Measurements from ENCODE around the gene NCAM1. TPM values are rescaled to one million over a fixed set of nuclear protein-coding genes. Genes with fewer than 3 reads are reported as not detected.

Gene NCAM1
- total RNA-seq, 1 experiment from 2014 or later: not detected

GRCh38 chr11:113240389-113240788, 279.2 kb downstream of the NCAM1 start:
- Histone ChIP-seq H4K20me1 (ENCODE audit: low read length) (no peaks in the 10 kb centered on the region), H3K27me3 (ENCODE audit: low read length) (peaks cover 89% of the 10 kb centered on the region), H3K9ac (ENCODE audit: low read length) (no peak overlapping the region), H3F3A (ENCODE audit: low read length, unreplicated experiment) (no peaks in the 10 kb centered on the region), H3K27ac (ENCODE audit: low read length) (no peak overlapping the region), H3K4me2 (ENCODE audit: low read length) (no peak overlapping the region), H3K36me3 (ENCODE audit: low read depth, low read length) (no peaks in the 10 kb centered on the region), H3K9me3 (ENCODE audit: low read length) (no peaks in the 10 kb centered on the region), H3K4me3 (ENCODE audit: low read length) (no peak overlapping the region), H2AFZ (ENCODE audit: low read length) (no peak overlapping the region), H3K79me2 (ENCODE audit: low read length) (no peaks in the 10 kb centered on the region), H3K9me2 (replicated peaks; ENCODE audit: low read length) (no peaks in the 10 kb centered on the region), H3K4me1 (ENCODE audit: insufficient read depth, low read length) (no peaks in the 10 kb centered on the region)
- no TSS peak for BruUV-seq (replicated peaks)
- ChIA-PET POLR2A (ENCODE audit: unreplicated experiment) (no interaction called here), CTCF (no interaction called here)
- ATAC-seq: no peak
- intact Hi-C loops (cut with micrococcal nuclease): no loop called here
- no peak for TF ChIP-seq CTCF (conservative IDR thresholded peaks at IDR 0.05; ENCODE audit: low read depth, low read length)
- no peak for TF ChIP-seq EZH2 (IDR thresholded peaks at IDR 0.05; ENCODE audit: low read length, unreplicated experiment)
- TF ChIP-seq EZH2phosphoT487 (IDR thresholded peaks at IDR 0.05; ENCODE audit: borderline replicate concordance, low read length): no peak
- DNase-seq: no peak

GRCh38 chr11:113240790-113241635, 279.8 kb downstream of the NCAM1 start:
- Histone ChIP-seq H3K27me3 (ENCODE audit: low read length) (peaks cover 88% of the 10 kb centered on the region), H3K79me2 (ENCODE audit: low read length) (no peaks in the 10 kb centered on the region), H3K36me3 (ENCODE audit: low read depth, low read length) (no peaks in the 10 kb centered on the region), H3K4me1 (ENCODE audit: insufficient read depth, low read length) (no peaks in the 10 kb centered on the region), H3K9me2 (replicated peaks; ENCODE audit: low read length) (no peaks in the 10 kb centered on the region), H2AFZ (ENCODE audit: low read length) (no peak overlapping the region), H3K9me3 (ENCODE audit: low read length) (no peaks in the 10 kb centered on the region), H3K4me2 (ENCODE audit: low read length) (no peak overlapping the region), H4K20me1 (ENCODE audit: low read length) (no peaks in the 10 kb centered on the region), H3K9ac (ENCODE audit: low read length) (no peak overlapping the region), H3K4me3 (ENCODE audit: low read length) (no peak overlapping the region), H3K27ac (ENCODE audit: low read length) (no peak overlapping the region), H3F3A (ENCODE audit: low read length, unreplicated experiment) (no peaks in the 10 kb centered on the region)
- intact Hi-C loops (cut with micrococcal nuclease): no loop called here
- CTCF ChIA-PET: no interaction called here
- POLR2A ChIA-PET (ENCODE audit: unreplicated experiment): no interaction called here
- TF ChIP-seq EZH2 (IDR thresholded peaks at IDR 0.05; ENCODE audit: low read length, unreplicated experiment) (no peak), CTCF (conservative IDR thresholded peaks at IDR 0.05; ENCODE audit: low read depth, low read length) (no peak), EZH2phosphoT487 (IDR thresholded peaks at IDR 0.05; ENCODE audit: borderline replicate concordance, low read length) (no peak)
- DNase-seq (no peak), ATAC-seq (no peak)
- no TSS peak for BruUV-seq (replicated peaks)

- no peaks in the 10 kb centered on the region for H4K20me1 ChIP-seq (ENCODE audit: low read length)
- no peaks in the 10 kb centered on the region for H3F3A ChIP-seq (ENCODE audit: low read length, unreplicated experiment)
- H3K79me2 ChIP-seq (ENCODE audit: low read length): no peaks in the 10 kb centered on the region
- no peaks in the 10 kb centered on the region for H3K9me3 ChIP-seq (ENCODE audit: low read length)
- H3K4me3 ChIP-seq (ENCODE audit: low read length): no peak overlapping the region
- no peak overlapping the region for H3K9ac ChIP-seq (ENCODE audit: low read length)
- ChIA-PET POLR2A (ENCODE audit: unreplicated experiment) (no interaction called here), CTCF (no interaction called here)
- no peak for TF ChIP-seq EZH2phosphoT487 (IDR thresholded peaks at IDR 0.05; ENCODE audit: borderline replicate concordance, low read length)
- intact Hi-C loops (cut with micrococcal nuclease): no loop called here
- no peaks in the 10 kb centered on the region for H3K4me1 ChIP-seq (ENCODE audit: insufficient read depth, low read length)
- ATAC-seq: no peak
- DNase-seq: no peak
- no peak overlapping the region for H3K27ac ChIP-seq (ENCODE audit: low read length)
- H3K4me2 ChIP-seq (ENCODE audit: low read length): no peak overlapping the region
- H2AFZ ChIP-seq (ENCODE audit: low read length): no peak overlapping the region
- H3K9me2 ChIP-seq (replicated peaks; ENCODE audit: low read length): no peaks in the 10 kb centered on the region
- H3K36me3 ChIP-seq (ENCODE audit: low read depth, low read length): no peaks in the 10 kb centered on the region
- peaks cover 87% of the 10 kb centered on the region for H3K27me3 ChIP-seq (ENCODE audit: low read length)
- no TSS peak for BruUV-seq (replicated peaks)
These were observed 280.4 kb downstream of the NCAM1 start for GRCh38 chr11:113241636-113242054.

Measured in PC-3 (cell line).